GM19043 (cell line): ENCODE measurements around the gene TAF15.

Experiments
- ATAC-seq: cut with Tn5 transposase; IDR thresholded peaks from one replicate; pipeline ENCODE4 v1.9.1; 2021; ENCODE audit warnings: low read depth; ENCODE audit not compliant: unreplicated experiment

TAF15 gene

DNA sequence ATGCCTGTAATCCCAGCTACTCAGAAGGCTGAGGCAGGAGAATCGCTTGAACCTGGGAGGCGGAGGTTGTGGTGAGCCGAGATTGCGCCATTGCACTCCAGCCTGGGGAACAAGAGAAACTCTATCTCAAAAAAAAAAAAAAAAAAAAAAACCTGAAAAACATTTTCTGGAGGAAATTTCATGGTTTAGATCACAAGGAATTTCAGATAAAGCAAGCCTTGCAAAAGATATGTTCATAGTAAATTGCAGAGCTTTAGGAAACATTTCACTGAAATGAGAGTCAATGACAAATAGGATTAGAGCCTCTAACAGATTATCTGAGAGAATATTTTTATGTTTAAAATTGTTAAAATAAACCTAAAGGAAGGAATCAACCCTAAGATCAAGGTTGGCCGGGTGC is 3.2 kb downstream of the TAF15 start:
- ATAC-seq = no peak

DNA sequence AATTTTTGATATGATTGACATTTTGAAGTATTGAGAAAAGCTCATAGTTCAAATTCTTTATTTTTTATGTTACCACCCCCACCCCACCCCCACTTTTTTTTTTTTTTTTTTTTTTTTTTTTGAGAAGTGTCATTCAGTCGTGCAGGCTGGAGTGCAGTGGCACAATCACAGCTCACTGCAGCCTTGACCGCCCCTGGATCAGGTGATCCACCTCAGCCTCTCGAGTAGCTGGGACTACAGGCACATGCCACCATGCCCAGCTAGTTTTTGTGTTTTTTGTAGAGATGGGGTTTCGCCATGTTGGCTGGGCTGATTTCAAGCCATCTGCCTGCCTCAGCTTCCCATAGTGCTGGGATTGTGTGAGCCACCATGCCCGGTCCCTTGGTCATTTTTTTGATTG is 7.4 kb downstream of the TAF15 start:
- no peak for ATAC-seq

DNA sequence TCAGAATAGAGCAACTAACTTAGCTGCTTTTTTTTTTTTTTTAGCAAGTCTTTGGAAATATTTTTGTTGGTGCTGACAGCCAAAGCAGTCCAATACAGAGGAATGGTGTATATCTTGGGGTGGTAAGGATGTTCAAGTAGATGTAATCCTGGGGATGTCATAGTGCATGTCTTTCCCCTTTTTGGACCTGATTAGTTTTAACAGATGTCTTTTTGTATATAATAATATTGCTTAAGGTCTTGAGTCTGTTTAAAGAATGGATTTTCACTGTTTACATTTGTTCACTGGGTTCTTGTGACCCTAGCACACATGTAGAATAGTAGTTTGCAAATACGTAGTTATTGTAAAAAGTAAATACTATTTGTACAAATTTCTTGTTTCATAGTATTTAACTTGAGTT is 7.9 kb downstream of the TAF15 start:
- ATAC-seq = no peak

DNA sequence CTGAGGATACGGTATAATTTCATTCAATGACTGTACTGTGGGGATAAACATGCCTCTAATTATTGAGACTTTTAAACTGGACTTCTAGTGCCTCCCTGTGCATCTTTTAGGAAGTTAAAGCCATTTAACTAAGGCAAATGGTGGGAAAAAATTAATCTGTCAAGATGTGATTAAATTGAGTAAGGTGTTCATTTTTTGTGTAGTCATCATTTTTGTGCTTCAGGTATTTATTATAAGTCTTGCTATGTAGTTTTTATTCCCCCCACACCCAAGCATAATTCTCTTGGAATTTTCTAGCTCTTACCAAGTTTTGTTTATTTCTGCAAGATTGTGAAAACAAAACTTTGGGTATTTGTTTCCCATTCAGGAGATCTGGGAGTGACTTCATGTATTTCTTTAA is 10.2 kb downstream of the TAF15 start:
- no peak for ATAC-seq

DNA sequence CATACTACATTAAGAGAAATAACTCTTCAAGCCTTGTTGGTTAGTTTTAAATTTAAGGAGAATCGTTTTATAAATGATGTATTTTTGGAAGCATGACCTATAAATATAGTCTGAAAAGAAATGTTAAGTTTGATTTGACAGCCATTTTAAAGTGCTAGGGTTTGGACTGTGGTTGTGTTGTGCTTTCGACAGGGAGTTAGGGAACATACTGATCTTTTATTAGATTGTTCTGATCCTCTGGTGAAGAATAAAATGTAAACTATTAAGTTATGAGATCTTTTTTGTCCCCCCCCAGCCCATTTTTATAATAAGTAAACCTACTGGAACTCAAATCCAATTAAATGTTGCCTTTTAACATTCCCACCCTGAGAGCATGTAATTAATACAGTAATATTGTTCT is 12.0 kb downstream of the TAF15 start:
- ATAC-seq = no peak

DNA sequence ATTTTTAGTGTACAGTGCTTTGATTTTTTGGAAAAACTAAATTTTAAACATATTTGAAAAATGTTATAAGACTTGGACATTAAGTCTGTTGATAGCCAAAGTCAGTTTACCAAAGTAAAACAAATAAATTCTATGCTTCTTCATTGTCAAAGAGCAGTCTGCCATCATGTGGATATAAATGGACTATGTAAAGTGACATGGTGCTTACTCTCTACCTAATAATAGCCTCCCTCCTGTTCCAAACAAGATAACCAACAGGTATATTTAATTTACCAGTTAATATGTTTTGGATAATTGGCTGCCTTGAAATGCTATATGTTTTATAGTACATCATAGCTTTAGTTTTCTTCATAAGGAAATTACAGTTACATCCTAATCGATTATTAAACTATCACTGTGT is 15.9 kb downstream of the TAF15 start:
- no peak for ATAC-seq

DNA sequence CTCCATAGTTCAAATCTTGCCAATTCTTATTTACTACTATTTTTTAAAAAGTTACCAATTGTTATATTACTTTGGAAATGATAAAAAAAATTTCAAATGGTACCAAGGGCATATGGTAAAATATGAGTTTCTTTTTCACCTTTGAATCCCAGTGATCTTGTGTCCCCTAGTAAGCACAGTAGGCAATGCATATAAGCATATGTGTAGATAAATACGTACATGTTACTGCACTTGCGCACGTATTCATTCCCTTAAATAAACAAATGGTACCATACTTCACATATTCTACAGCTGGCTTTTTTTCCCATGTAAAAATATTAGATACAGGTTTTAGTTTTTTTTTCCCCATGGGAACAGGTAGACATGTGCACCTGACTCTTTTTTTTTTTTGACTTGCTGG is 31.8 kb downstream of the TAF15 start:
- no peak for ATAC-seq

DNA sequence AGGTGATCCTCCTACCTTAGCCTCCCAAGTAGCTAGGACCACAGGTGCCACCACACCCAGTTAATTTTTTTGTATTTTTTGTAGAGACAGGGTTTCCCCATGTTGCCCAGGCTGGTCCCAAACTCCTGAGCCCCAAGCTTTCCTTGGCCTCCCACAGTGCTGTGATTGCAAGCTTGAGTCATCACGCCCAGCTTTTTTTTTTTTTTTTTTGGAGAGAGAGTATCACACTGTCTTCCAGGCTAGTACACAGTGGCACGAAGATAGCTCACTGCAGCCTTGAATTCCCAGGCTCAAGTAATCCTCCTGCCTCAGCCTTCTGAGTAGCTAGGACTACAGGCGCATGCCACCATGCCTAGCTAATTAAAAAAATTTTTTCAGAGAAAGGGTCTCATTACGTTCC is 32.2 kb downstream of the TAF15 start:
- no peak for ATAC-seq

DNA sequence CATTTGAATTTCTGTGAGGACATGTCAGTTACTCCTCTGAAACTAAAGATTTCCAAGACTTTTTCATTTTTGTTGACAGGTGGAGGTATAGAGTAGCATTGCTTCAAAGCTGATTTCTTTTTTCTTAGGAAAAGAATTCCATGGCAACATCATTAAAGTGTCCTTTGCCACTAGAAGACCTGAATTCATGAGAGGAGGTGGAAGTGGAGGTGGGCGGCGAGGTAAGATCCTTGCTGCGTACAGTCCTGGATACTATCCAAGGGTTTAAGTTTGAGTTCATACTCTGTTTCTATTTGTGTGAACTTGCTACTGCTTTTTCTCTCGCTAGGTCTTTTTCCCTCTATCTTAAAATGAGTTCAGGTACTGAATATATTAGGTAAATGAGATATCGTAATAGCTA is 33.0 kb downstream of the TAF15 start:
- no peak for ATAC-seq

DNA sequence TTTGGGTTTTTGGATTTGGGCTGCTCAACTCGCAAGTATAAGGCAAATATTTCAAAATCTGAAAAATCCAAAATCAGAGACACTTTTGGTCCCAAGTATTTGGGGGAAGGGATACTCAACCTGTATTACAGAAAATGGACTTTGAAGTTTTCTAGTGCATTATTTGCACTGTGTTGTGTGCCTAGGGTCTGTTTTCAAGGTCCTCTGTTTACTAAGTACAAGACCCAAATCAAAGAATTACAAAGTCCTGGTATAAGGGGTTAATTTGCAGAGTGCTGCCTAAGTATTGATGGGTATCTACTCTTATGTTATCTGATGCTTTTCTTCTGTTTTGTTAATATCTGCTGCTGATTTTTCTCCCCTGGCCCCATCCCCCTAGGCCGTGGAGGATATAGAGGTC is 34.4 kb downstream of the TAF15 start:
- no peak for ATAC-seq

DNA sequence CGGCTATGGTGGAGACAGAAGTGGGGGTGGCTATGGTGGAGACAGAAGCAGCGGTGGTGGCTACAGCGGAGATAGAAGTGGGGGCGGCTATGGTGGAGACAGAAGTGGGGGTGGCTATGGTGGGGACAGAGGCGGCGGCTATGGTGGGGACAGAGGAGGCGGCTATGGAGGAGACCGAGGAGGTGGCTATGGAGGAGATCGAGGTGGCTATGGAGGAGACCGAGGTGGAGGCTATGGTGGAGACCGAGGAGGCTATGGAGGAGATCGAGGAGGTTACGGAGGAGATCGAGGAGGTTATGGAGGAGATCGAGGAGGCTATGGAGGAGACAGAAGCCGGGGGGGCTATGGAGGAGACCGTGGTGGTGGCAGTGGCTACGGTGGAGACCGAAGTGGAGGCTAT is 35.3 kb downstream of the TAF15 start:
- ATAC-seq = no peak

DNA sequence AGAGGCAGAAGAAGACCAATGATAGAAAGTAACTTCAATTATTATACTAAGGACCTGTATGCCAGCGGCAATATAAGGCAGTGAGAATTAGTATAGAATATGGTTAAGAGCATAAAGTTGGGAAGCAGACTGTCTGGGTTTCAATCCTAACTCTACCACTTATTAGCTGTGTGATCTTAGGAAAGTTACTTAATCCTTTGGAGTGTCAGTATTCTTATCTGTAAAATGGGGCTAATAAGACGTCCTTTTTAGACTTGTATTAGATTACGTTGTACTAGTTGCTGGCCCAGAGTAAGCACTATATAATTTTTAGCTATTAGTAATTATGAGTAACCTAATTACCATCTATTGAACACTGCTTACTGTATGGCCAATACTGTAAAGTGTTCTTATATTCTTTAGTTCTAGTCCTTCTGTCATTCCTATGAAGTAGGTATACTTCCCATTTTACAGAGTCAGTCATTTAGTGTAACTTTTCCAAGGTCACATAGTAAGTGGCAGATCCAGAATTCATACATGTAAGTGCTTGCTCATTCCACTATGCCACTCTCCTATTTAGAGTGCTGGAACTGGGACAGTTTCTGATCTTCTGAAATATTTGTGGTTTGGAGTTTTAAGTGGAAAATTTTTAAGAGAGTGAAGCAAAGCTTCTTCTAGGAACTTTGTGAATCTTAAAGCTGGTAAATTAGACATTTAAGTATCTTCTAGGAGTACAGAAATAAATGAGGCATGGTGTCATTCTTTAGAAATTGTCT is 36.9 kb downstream of the TAF15 start:
- no peak for ATAC-seq

DNA sequence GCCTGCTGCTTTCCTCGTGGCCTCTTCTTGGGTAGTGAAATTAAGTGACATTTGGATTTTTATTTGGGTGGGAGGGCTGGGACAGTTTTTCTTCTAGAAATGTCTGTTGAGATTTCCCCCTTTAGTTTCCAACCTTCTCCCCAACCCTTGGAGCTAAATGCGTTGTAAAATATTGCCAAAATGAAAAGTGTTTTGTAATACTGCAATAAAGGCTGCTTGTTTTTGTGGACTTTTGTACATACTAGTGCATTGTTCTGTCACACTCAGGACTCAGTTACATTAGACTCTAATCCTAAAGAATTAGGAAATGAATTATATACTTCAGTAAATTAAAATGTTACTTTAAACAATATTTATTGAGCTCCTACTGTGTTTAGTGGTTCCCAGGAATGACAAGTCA is 37.7 kb downstream of the TAF15 start:
- ATAC-seq = no peak

DNA sequence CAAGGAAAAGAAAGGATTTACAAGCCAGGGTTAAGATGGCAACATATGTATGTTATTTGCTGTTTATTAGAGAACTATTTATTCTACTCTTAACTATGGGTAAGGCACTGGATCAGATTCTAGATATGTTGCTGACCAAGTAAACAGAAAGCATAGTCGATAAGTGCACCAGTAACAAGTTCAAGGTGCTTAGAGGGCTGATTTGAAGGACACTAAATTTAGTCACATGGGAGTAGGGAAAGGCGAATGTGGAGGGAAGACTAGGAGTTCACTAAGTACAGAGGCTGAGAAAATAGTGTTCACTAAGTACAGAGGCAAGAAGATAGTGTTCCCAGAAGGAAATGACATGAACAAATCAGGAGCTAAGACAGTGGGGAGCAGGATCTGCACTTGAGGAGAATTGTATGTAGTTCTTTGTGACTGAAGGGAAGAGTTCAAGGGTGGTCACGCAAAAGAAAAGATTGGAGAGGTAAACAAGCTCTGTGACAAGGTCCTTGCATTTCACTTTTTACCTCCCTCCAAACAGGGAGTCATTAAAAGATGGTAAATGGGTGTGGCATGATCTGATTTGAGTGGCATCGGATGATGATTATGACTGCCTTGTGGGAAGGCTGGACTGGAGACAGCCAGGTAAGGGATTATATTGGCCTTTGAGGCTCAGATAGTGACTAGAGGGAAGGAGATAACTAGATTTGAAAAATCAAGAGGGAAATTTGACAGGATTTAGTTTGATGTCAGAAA is 38.5 kb downstream of the TAF15 start:
- no peak for ATAC-seq

DNA sequence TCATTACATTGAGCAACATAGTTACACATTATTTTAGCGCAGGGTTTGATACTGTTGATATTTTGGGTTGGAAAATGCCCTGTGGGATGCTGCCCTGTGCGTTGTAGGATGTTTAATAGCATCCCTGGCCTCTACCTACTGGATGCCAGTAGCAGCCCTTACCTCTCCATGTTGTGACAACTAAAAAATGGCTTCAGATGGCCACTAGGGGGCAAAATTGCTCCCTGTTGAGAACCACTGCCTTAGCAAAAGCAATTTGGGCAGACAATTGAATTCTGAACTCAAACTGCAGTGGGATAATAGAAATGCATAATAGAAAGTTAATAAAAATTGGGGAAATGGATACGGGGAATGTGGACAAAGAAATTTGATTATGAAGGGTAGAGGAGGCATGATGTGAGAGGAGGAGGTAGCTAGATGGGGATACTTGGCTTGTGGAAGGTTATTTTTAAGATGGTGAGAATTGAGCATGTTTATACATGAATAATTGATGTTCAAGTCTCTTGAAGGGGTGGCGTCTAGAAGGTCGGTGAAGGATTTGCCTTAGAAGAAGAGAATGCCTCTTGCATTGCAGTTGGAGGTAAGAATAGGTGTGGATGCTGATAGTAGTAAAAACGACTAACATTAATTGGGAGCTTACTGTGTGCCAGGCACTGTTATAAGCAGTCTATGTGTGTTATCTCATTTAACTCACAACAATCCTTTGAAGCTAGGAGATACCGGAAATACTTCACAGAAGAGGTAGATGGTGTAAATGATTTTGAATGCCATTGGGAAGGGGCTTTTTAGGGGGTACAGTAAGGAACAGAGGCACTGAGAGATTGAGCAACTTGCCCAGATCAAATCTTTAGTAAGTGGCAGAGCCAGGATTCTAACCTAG is 40.4 kb downstream of the TAF15 start:
- no peak for ATAC-seq

DNA sequence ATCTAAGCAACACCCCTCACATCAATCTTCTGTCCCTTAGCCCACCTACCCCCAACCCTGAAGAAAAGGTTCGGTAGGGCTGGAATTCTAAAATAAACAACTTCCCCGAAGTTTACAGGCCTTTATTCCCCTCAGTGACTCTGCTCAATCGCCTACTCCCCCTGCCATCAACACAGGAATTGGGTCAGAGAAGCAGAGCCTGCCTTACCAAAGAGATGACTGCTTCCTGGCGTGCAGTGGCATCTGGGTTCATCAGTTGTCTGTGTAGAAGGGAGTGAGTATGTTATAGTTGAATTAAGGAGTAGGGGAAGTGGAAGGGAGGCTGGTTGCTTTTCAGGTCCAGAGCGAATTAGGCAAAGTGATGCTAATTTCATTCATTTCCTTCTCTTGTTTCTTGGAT is 46.7 kb downstream of the TAF15 start:
- ATAC-seq = no peak

DNA sequence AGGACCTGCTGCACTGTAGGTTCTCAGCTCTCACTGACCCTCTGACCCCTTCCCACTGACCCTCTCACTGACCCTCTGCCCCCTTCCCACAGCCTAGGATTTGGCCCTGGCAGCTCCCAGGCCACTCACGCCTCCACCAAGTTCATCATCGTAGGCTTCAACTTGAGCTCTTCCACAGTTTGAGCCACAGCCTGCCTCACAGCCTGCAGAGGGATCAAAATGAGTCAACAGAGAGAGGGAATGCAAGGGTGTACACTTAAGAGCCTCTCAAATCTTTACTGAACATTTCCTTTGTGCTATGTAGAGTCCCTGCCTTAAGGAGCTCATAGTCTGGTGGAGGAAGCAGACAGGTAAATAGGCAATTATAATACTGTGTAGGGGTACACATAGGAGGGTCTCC is 47.3 kb downstream of the TAF15 start:
- no peak for ATAC-seq

DNA sequence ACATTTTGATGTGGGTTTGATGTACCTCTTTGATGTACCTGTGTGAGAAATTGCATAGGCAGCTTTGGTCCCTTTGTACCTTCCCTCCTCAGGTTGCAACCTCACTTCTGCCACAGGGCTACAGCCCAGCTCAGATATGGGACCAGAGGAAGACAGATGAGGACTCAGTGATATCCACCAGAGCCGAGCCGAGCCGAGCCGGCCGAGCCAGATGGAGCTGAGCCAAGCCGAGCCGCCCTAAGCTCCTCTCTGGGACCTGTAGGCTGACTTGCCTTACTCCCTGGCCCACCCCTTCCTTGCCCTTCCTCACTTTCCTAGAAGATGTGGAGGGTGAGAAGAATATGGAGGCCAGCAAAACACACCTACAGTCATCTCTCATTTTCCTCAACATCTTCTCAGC is 55.6 kb downstream of the TAF15 start:
- ATAC-seq = no peak

DNA sequence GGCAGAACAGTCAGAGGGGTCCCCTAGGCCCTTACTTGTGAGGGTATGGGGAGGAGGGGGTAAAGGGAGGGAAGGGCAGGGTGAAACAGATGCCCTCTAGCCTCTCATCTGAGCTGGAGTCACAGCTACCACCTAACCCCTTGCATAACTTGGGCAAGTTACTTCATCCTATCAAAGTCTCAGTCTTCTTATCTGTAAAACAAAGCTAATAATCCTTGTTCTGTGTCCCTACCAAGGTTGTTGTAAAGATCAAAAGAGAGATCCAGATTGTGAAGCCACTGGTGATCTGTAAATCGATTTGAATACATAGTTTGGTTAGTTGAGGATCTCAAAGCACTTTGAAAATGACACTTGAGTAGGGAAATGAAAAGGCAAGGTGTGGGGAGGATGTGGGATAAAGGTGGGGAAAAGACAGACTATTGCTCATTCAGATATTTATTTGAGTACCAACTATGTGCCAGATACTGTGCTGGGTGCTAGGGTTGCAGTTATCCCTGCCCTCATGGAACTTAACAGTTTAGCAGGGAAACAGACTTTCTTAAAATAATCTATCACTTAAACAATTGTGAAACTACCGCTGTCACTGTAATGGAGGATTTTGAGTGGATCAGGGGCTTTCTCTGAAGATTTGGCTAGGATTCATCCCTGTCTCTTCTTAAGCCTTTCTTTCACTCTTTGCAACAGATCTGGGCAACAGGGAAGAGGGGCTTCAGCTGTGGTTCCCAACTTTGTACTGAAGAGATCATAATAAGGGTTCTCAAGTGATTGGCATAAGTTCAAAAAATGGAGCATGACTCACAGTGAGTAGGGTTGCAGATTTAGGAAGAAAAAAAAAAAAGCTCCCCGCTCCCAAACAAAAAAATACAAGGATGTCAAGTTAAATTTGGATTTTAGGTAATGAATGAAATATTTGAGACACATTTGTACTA is 56.4 kb downstream of the TAF15 start:
- ATAC-seq = no peak

DNA sequence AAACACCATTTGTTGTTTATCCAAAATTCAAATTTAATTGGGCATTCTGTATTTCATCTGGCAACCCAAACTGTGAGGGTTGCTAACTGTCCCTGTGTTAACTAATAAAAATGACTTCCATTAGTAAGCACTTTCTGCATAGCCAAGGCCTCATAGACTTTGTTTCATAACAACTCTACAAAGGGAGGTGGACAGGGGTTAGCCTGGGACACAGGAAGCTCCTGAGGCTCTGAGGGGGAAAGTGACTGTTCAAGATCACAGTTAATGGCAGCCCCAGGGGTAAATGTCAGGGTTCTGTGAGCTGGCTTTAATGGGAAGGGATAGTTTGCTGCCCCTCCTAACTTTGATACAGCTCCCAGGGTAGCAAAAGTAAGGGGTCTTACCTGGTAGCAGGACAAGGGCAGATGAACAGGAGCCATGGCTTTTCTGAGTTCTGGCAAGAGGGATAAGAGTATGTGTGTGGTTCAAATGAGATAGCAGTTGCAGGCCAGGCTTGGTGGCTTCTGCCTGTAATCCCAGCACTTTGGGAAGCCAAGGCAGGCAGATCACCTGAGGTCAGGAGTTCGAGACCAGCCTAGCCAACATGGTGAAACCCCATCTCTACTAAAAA is 57.2 kb downstream of the TAF15 start:
- no peak for ATAC-seq
